ENCODE data around the gene VPS37D.
A peak's percentile ranks its signal among the peaks of the same experiment; 100 is the strongest.
"Not testable (repeated sequence)": the region's sequence is repeated elsewhere in the genome, so short reads cannot be mapped to it uniquely, and the experiment has no call there.

The VPS37D gene

DNA sequence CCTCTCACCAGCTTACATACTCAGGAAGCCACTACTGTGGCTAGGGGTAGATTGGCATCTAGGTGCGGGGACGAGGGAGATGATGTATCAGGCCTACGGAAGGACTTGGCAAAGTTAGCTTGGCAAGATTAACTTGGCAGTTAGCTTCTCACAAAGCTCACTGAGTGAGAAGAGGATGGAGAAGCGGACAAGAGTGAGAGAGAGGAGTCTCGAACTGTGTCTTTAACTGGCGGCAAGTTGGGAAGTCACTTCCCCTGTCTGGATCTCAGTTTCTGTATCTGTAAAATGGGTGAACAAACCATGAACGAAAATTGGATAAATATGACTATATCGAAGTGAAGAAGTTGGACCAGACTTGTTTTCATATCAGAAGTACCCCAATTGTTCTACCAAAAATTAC, 33.8 kb upstream of the VPS37D start:
- H3K27me3 Mint-ChIP-seq, result peaks cover 36 to 53% of the 10 kb centered on the region in 2 donors
- H3K9me3 Mint-ChIP-seq, result no peaks in the 10 kb centered on the region
- DNase-seq, result no peak
- ATAC-seq (replicated peaks), result no peak
- H3K36me3 Mint-ChIP-seq, result no peaks in the 10 kb centered on the region
- no peaks in the 10 kb centered on the region for H3K4me1 Mint-ChIP-seq
- H3K4me3 Mint-ChIP-seq, result no peak overlapping the region
- no peak overlapping the region for H3K27ac Mint-ChIP-seq

DNA sequence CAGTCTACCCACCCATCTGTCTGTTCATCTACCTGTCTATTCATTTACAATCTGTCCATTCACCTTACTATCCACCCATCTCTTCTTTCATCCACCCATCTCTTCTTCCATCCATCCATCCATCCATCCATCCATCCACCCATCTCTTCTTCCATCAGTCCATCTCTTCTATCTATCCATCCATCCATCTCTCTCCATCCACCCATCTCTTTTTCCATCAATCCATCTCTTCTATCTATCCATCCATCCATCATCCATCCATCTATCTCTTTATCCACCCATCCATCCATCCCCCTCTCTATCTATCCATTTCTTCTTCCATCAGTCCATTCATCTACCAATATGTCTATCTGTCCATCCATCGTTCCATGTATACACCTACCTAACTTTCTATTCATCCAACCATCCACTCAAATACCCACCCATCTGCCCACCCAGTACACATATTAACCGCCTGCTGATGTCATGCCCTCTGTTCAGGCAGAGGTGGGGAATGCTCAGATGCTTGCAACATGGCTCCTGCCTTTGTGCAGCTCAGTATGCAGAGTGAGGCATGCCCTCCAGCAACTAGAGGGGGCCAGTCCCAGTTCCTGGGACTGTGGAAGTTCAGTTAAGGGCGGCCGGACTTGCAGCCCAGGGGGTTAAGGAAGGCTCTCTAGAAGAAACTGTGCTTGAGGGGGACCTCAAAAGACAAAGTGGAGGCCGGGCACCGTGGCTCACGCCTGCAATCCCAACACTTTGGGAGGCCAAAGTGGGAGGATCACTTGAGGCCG, 32.0 kb upstream of the VPS37D start:
- H3K9me3 Mint-ChIP-seq, result no peaks in the 10 kb centered on the region
- no peak overlapping the region for H3K27ac Mint-ChIP-seq
- DNase-seq, result no peak
- no peaks in the 10 kb centered on the region for H3K36me3 Mint-ChIP-seq
- no peak for ATAC-seq (replicated peaks)
- H3K4me1 Mint-ChIP-seq, result no peaks in the 10 kb centered on the region
- H3K27me3 Mint-ChIP-seq, result peaks cover 31 to 43% of the 10 kb centered on the region in 2 donors
- no peak overlapping the region for H3K4me3 Mint-ChIP-seq

DNA sequence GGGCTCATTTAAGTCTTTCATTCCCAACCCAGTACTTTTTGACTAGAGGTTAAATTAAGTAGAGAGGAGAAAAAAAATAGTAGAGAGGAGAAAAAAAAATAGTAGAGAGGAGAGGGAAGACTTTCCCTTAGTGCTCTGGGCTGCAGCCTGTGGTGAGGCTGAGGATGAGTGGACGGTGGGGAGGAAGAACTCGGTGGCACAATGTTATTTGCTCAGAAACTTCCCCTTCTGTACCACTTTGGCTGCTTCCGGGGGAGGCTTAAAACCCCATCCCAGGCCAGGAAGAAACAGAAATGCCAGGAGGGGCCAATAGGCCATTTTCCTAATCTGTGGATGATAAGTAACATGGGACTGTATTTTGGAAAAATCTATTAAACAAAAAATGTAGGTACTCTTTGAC, 28.7 kb upstream of the VPS37D start:
- Mint-ChIP-seq H3K27me3 (peaks cover 19 to 28% of the 10 kb centered on the region in 2 donors), H3K4me3 (no peak overlapping the region), H3K27ac (no peak overlapping the region), H3K36me3 (peaks cover 0 to 3% of the 10 kb centered on the region in 2 donors), H3K9me3 (peaks cover 0 to 3% of the 10 kb centered on the region in 2 donors), H3K4me1 (no peaks in the 10 kb centered on the region)
- DNase-seq (no peak), ATAC-seq (replicated peaks) (no peak)

DNA sequence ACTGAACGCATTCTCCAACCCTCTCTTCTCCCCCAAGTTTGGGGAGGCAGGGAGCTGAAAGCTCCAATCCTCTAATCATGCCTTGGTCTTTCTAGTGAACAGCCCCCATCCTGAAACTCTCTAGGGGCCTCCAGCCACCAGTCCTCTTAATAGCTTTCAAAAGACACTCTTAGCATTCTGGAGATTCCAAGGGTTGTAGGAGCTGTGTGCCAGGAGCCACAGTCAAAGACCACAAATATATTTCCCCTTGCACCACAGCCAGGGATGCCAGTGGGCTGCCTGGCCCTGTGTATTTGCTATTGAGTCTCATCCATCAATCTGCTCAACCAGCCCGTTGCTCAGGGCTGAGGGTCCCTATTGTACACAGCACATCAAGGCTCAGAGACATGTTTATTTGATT, 24.8 kb upstream of the VPS37D start:
- Mint-ChIP-seq H3K9me3 (peaks cover 0 to 3% of the 10 kb centered on the region in 2 donors), H3K27me3 (peaks cover 37 to 46% of the 10 kb centered on the region in 2 donors), H3K36me3 (peaks cover 0 to 3% of the 10 kb centered on the region in 2 donors), H3K4me3 (no peak overlapping the region), H3K4me1 (peaks cover 0 to 3% of the 10 kb centered on the region in 2 donors), H3K27ac (no peak overlapping the region)
- ATAC-seq (replicated peaks) (no peak), DNase-seq (no peak)

DNA sequence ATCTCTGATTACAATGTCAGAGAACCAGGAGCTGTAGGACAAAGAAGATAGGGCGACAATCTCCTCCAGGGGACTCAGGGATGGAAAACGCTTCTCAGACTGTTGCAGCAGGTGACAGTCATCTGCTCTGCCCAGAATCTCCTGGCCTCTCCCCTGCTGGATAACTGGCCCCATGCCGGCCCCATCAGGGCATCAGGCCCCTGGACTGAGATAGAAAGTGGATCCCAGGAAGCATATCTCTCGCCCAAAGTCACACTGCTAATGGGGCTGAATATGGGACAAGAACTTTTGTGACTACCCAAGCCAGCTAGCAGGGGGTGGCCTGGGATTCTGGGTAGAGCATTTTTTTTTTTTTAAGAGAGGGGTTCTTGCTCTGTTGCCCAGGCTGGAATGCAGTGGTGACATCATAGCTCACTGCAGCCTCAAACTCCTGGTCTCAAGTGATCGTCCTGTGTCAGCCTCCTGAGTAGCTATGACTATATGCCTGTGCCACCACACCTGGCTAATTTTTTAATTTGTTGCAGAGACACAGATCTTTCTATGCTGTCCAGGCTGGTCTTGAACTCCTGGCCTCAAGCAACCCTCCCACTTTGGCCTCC, 22.8 kb upstream of the VPS37D start:
- no peak for ATAC-seq (replicated peaks)
- H3K27me3 Mint-ChIP-seq, result peaks cover 56 to 65% of the 10 kb centered on the region in 2 donors
- no peak overlapping the region for H3K4me3 Mint-ChIP-seq
- peaks cover 16 to 18% of the 10 kb centered on the region in 2 donors for H3K4me1 Mint-ChIP-seq
- H3K36me3 Mint-ChIP-seq, result peaks cover 0 to 3% of the 10 kb centered on the region in 2 donors
- peaks cover 0 to 3% of the 10 kb centered on the region in 2 donors for H3K9me3 Mint-ChIP-seq
- no peak overlapping the region for H3K27ac Mint-ChIP-seq
- no peak for DNase-seq

DNA sequence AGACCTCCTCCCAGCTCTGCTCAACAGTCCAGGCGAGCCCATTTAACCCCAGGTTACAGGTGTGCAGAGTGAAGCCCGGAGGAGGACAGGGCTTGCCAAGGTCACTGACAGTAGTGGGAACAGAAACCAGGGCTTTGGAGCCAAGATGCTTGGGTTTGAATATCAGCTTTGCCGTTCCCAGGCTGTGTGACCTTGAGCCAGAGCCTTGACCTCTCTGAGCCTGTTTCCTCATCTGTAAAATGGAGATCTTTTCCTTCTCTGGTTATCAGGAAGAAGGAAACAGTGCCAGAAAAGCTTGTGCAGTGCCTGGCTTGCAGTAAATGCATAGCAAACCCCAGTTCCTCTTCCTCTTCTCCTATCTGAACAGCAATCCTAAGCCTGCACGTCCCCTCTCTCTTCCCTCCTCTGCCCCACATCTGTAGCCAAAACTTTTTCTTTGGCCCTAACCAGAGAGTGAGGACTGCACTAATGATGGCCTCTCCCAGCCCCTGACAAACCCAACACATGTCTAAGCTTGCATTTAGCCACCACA, 21.9 kb upstream of the VPS37D start:
- ATAC-seq (replicated peaks) (no peak), DNase-seq (no peak)
- Mint-ChIP-seq H3K9me3 (peaks cover 0 to 3% of the 10 kb centered on the region in 2 donors), H3K27ac (no peak overlapping the region), H3K4me1 (peaks cover 16 to 18% of the 10 kb centered on the region in 2 donors), H3K36me3 (peaks cover 0 to 3% of the 10 kb centered on the region in 2 donors), H3K4me3 (no peak overlapping the region), H3K27me3 (peaks cover 62 to 75% of the 10 kb centered on the region in 2 donors)

DNA sequence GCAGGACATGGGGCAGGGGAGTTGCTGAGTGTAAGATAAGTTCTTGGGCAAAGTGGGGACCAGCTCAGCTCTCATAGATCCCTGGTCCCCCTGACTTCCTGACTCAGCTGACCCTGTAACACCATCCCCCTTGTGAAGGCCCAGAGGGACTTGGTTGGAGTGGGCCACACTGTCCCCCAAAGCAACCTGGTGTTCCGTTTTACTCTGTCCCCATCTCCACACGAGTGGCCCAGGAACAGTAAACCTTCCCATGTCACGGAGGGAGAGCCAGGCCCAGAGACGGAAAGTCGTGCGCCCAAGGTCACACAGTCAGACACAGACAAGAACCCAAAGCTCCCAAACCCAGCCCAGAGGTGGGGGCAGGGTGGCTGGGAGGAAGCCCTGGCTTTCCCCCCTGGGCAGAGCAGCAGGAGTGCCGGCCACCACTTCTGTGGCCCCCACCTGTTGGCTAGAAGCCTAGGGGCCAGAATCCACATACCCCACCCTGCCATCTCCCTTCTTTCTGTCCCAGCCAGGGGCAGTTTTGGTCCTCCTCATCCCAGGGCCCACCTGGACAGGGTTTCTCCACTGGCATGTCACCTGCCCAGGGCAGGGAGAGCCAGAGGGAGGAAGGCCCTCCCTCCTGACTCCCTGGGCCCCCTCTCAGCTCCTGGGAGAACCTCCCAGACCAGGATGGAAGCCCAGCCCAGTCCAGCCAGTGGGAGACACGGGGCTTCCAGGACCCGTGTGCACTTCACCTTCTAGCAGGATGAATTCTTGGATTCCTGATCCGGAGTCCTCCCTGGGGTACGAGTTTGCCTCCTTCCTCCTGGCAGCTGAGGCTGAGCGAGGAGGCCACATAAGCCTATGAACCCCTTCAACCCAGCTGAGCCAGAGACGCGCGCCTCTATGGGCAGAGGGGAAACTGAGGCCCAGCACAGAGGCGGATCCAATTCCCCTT, 20.6 kb upstream of the VPS37D start:
- ATAC-seq (replicated peaks) (no peak), DNase-seq (no peak)
- peak overlapping the region in 1 of 2 donors; percentile 25 for H3K4me3 Mint-ChIP-seq
- no peaks in the 10 kb centered on the region for H3K9me3 Mint-ChIP-seq
- H3K36me3 Mint-ChIP-seq, result no peaks in the 10 kb centered on the region
- H3K4me1 Mint-ChIP-seq, result peaks cover 16 to 18% of the 10 kb centered on the region in 2 donors
- peaks cover 67 to 80% of the 10 kb centered on the region in 2 donors for H3K27me3 Mint-ChIP-seq
- no peak overlapping the region for H3K27ac Mint-ChIP-seq

DNA sequence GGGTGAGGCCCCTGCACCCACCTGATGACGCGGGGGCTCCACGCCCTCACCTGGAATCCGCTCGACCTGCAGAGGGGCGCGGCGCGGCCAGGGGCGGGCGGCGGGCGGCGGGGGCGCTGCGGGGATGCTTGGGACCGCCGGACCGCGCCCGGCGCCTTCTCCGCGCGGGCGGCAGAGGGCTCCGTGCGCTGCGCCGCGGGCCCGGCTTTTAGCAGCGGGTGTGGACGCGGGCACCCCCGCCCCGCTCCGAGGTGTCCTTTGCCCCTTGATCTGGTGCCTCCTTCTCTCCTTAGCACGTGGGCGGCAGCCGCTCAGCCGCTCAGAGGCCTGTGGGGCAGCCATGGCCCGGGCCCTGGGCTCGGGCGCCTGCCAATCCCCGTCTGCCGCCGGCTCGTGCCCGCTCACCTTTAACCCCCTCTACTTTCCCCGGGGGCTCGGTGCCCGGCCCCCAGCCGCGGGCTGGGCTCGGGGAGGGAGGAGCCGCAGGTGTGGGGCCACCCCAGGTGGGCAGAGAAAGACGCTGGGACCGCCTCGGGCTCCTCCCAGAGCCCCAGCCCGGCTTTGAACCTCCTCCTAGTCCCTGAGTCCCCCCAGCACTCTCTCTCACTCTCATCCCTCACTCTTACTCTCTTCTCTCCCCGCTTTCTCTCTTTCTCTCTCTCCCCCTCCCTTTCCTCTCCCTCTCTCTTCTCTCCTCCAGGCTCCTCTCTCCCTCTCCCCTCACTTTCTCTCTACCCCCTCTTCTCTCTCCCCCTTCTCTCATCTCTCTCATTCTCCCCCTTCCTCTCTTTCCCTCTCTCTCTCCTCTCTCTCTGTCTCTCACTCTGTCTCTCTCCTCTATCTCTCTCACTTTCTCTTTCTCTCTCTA, 19.7 kb upstream of the VPS37D start:
- peak; percentile 11 for DNase-seq
- peaks cover 16 to 18% of the 10 kb centered on the region in 2 donors for H3K4me1 Mint-ChIP-seq
- no peak overlapping the region for H3K27ac Mint-ChIP-seq
- ATAC-seq (replicated peaks), result peak; percentile 75 to 79
- no peaks in the 10 kb centered on the region for H3K9me3 Mint-ChIP-seq
- H3K27me3 Mint-ChIP-seq, result peaks cover 74 to 85% of the 10 kb centered on the region in 2 donors
- H3K4me3 Mint-ChIP-seq, result peak overlapping the region; percentile 63 to 66
- H3K36me3 Mint-ChIP-seq, result no peaks in the 10 kb centered on the region

DNA sequence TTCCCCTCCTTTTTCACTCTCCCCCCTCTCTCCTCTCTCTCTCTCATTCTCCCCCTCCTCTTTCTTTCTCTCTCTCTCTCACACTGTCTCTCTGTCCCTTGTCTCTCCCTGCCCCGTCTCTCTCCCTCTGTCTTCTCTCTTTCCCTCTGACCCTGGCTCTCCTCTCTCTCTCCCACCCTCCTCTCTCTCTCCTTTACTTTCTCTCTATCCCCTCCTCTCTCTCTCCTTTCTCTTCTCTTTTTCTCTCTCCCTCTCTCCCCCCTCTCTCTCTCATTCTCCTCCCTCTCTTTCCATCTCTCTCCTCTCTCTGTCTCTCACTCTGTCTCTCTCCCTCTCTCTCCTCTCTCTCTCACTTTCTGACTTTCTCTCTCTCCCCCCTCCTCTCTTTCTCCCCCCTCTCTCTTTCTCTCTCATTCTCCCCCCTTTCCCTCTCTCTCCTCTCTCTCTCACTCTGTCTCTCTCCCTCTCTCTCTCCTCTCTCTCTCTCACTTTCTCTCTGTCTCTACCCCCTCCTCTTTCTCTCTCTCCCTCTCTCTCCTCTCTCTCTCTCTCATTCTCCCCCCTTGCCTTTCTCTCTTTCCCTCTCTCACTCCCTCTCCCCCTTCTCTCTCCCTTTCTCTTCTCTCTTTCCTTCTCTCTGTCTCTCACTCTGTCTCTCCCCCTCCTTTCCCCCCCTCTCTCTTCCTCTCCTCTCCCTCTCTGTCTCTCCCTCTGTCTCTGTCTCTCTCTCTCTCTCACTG, 18.9 kb upstream of the VPS37D start:
- H3K27ac Mint-ChIP-seq, result no peak overlapping the region
- H3K27me3 Mint-ChIP-seq, result peaks cover 76 to 85% of the 10 kb centered on the region in 2 donors
- H3K4me3 Mint-ChIP-seq, result peak overlapping the region; percentile 63 to 66

DNA sequence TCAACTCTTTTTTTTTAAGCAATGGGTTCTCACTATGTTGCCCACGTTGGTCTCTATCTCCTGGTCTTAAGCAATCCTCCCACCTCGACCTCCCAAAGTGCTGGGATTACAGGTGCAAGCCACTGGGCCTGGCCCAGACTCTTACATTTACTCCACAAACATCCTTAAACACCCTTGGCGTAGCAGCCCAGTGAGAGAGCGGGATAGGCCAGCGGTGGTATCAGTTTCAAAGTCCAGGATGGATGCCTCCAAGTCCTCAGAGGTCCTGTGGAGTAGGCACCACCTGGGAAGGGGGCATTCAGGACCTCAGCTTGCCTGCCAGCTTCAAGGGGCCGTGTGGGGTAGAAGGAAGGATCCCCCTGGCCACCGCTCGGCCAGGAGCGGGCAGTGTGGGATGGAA, 18.1 kb upstream of the VPS37D start:
- ATAC-seq (replicated peaks) (no peak), DNase-seq (no peak)
- H3K36me3 Mint-ChIP-seq, result no peaks in the 10 kb centered on the region
- peaks cover 16 to 18% of the 10 kb centered on the region in 2 donors for H3K4me1 Mint-ChIP-seq
- no peak overlapping the region for H3K27ac Mint-ChIP-seq
- H3K27me3 Mint-ChIP-seq, result peaks cover 72 to 79% of the 10 kb centered on the region in 2 donors
- no peak overlapping the region for H3K4me3 Mint-ChIP-seq
- H3K9me3 Mint-ChIP-seq, result no peaks in the 10 kb centered on the region

More for the DNA sequence above, 18.9 kb upstream of the VPS37D start:
- no peaks in the 10 kb centered on the region for H3K9me3 Mint-ChIP-seq
- no peaks in the 10 kb centered on the region for H3K36me3 Mint-ChIP-seq
- no peak for ATAC-seq (replicated peaks)
- peaks cover 16 to 18% of the 10 kb centered on the region in 2 donors for H3K4me1 Mint-ChIP-seq
- no peak for DNase-seq

DNA sequence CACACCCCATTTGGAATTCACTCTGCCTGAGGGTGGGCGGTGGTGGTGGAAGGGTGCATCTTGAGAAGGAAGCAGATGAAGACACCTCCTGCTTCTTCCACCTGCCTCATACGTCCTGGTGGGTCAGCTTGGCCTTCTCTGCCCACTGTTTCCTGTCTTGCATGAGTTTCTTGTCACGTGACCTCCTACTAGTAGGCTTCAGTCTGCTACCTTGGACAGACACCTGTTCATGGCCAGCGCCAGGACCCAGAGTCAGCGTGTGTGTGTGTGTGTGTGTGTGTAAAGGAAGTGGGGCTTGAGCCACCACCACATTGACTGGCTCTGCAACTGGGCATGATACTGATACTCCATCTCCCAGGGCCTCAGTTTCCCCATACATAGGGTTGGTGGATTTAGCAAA, 17.1 kb upstream of the VPS37D start:
- Mint-ChIP-seq H3K27me3 (peaks cover 70 to 77% of the 10 kb centered on the region in 2 donors), H3K4me1 (peaks cover 16 to 18% of the 10 kb centered on the region in 2 donors), H3K4me3 (no peak overlapping the region), H3K36me3 (no peaks in the 10 kb centered on the region), H3K9me3 (peaks cover 0 to 2% of the 10 kb centered on the region in 2 donors), H3K27ac (no peak overlapping the region)
- ATAC-seq (replicated peaks), result no peak
- no peak for DNase-seq

DNA sequence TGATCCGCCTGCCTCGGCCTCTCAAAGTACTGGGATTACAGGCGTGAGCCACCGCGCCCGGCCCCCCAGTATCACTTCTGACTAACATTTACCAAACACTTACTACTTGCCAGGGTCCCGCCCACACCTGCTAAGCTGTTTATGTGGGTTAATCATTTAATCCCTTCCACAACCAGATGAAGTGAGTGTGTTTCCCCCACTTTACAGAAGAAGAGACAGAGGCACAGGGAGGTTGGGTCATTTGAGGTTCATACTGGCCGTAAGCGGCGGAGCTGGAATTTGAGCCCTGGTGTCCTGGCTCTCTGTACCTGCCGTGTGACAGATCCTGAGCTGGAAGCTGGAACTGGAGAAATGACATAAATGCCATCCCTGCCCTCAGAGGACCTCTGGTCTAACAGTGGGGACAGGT, 15.1 kb upstream of the VPS37D start:
- Mint-ChIP-seq H3K27me3 (peaks cover 53 to 68% of the 10 kb centered on the region in 2 donors), H3K27ac (no peak overlapping the region)
- ATAC-seq (replicated peaks), result no peak

DNA sequence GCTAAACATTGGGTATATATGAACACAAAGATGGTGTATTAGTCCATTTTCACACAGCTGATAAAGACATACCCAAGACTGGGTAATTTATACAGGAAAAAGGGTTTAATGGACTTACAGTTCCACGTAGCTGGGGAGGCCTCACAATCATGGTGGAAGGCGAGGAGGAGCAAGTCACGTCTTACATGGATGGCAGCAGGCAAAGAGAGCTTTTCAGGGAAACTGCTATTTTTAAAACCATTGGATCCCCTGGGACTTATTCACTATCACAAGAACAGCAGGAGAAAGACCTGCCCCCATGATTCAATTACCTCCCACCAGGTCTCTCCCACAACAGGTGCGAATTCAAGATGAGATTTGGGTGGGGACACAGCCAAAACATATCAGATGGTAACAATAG, 12.3 kb upstream of the VPS37D start:
- H3K27me3 Mint-ChIP-seq, result peaks cover 32 to 50% of the 10 kb centered on the region in 2 donors
- H3K27ac Mint-ChIP-seq; H3K9me3 Mint-ChIP-seq; ATAC-seq (replicated peaks); H3K4me3 Mint-ChIP-seq; DNase-seq; H3K4me1 Mint-ChIP-seq; H3K36me3 Mint-ChIP-seq: not testable (repeated sequence)

More for the DNA sequence above, 15.1 kb upstream of the VPS37D start:
- Mint-ChIP-seq H3K4me1 (peaks cover 13 to 18% of the 10 kb centered on the region in 2 donors), H3K36me3 (no peaks in the 10 kb centered on the region), H3K9me3 (peaks cover 0 to 2% of the 10 kb centered on the region in 2 donors), H3K4me3 (no peak overlapping the region)
- no peak for DNase-seq

Measured in stimulated activated naive B cell treated with anti-CD40 and anti-IgM and Interleukin-4, amounts not matched to agents 10 μg/mL and 1 μg/mL and 100 μg/mL, for 72 hours (primary cell).